ENCODE results near the gene TNFRSF1B.

GRCh38 chr1:12246584-12246983, 79.8 kb downstream of the TNFRSF1B start:
- no peak for TF ChIP-seq POLR2A (IDR thresholded peaks at IDR 0.05)
- TF ChIP-seq CTCF (IDR thresholded peaks at IDR 0.05) = no peak

All from tibial nerve (tissue), 3 donors.